Measurements from ENCODE around the gene PHF20.

Gene PHF20

GRCh38 chr20:35975576-35976373 is 204.0 kb downstream of the PHF20 start:
- Histone ChIP-seq H3K27me3 (ENCODE audit: control insufficient read depth in 1 of 2, insufficient read depth in 2 of 2, low read length in 2 of 2) (no peaks in the 10 kb centered on the region), H3K9me3 (ENCODE audit: control insufficient read depth in 2 of 2, low read length in 2 of 2) (peaks cover 0 to 4% of the 10 kb centered on the region in 2 donors), H3K27ac (ENCODE audit: low read length) (no peak overlapping the region), H3K36me3 (ENCODE audit: control insufficient read depth in 2 of 2, insufficient read depth in 2 of 2, low read length in 2 of 2) (no peaks in the 10 kb centered on the region), H3K4me3 (ENCODE audit: low read length in 2 of 2) (no peak overlapping the region), H3K4me1 (ENCODE audit: control insufficient read depth, insufficient read depth, low read length) (no peaks in the 10 kb centered on the region), H3K9ac (ENCODE audit: low read length in 2 of 2) (no peak overlapping the region)

- no peak overlapping the region for H3K9ac ChIP-seq (ENCODE audit: low read length in 2 of 2)
- H3K27me3 ChIP-seq (ENCODE audit: control insufficient read depth in 1 of 2, insufficient read depth in 2 of 2, low read length in 2 of 2), result no peaks in the 10 kb centered on the region
- no peak overlapping the region for H3K4me3 ChIP-seq (ENCODE audit: low read length in 2 of 2)
- no peaks in the 10 kb centered on the region for H3K9me3 ChIP-seq (ENCODE audit: control insufficient read depth in 2 of 2, low read length in 2 of 2)
- H3K36me3 ChIP-seq (ENCODE audit: control insufficient read depth in 2 of 2, insufficient read depth in 2 of 2, low read length in 2 of 2), result no peaks in the 10 kb centered on the region
- H3K27ac ChIP-seq (ENCODE audit: low read length), result no peak overlapping the region
- H3K4me1 ChIP-seq (ENCODE audit: control insufficient read depth, insufficient read depth, low read length), result no peaks in the 10 kb centered on the region
Observed at GRCh38 chr20:35978041-35978513, 206.3 kb downstream of the PHF20 start.

DNA sequence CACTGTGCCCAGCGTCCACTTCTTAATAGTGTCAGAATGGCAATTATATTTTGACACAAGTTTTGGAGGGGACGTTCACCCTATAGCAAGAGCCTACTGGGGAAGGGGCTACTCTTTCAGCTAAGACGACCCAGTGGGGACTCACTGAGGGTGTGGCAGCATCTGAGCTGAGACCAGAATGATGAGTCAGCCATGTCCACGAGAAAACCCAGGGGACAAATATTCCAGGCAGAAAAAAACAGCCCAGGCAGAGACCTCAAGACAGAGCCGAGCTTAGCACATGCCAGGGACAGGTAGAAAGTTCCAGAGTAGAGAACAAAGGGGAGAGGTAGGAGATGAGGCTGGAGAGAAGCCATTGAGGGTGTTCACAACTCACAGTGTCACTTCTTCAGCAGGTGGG is 207.7 kb downstream of the PHF20 start:
- H3K4me3 ChIP-seq (ENCODE audit: low read length in 2 of 2), result no peak overlapping the region
- H3K27ac ChIP-seq (ENCODE audit: low read length), result no peak overlapping the region
- no peaks in the 10 kb centered on the region for H3K9me3 ChIP-seq (ENCODE audit: control insufficient read depth in 2 of 2, low read length in 2 of 2)
- no peaks in the 10 kb centered on the region for H3K4me1 ChIP-seq (ENCODE audit: control insufficient read depth, insufficient read depth, low read length)
- no peak overlapping the region for H3K9ac ChIP-seq (ENCODE audit: low read length in 2 of 2)
- H3K36me3 ChIP-seq (ENCODE audit: control insufficient read depth in 2 of 2, insufficient read depth in 2 of 2, low read length in 2 of 2), result no peaks in the 10 kb centered on the region
- no peaks in the 10 kb centered on the region for H3K27me3 ChIP-seq (ENCODE audit: control insufficient read depth in 1 of 2, insufficient read depth in 2 of 2, low read length in 2 of 2)

- no peak overlapping the region for H3K27ac ChIP-seq (ENCODE audit: low read length)
- H3K4me1 ChIP-seq (ENCODE audit: control insufficient read depth, insufficient read depth, low read length), result no peaks in the 10 kb centered on the region
- H3K9ac ChIP-seq (ENCODE audit: low read length in 2 of 2), result no peak overlapping the region
- H3K4me3 ChIP-seq (ENCODE audit: low read length in 2 of 2), result no peak overlapping the region
- no peaks in the 10 kb centered on the region for H3K9me3 ChIP-seq (ENCODE audit: control insufficient read depth in 2 of 2, low read length in 2 of 2)
- H3K36me3 ChIP-seq (ENCODE audit: control insufficient read depth in 2 of 2, insufficient read depth in 2 of 2, low read length in 2 of 2), result no peaks in the 10 kb centered on the region
- H3K27me3 ChIP-seq (ENCODE audit: control insufficient read depth in 1 of 2, insufficient read depth in 2 of 2, low read length in 2 of 2), result no peaks in the 10 kb centered on the region
Observed at GRCh38 chr20:35981969-35982368, 210.2 kb downstream of the PHF20 start.

DNA sequence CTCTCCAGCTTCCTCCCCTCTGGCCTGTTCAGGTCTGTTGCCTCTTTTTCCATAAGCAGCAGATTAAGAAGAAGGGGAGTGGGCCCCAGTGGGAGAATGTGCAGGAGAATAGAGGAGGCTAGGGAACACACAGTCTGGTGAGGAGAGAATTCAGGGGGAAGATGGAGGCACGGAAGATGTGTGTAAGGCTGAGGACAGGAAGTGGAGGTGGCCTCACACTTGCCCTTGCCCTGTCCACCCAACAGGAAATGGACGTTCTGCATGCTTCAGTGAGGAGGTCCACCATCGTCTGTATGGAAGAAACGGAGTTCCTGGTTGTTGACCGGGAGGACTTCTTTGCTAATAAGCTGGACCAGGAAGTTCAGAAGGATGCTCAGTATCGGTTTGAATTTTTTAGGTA is 212.6 kb downstream of the PHF20 start:
- Histone ChIP-seq H3K9me3 (ENCODE audit: control insufficient read depth in 2 of 2, low read length in 2 of 2) (no peaks in the 10 kb centered on the region), H3K4me3 (ENCODE audit: low read length in 2 of 2) (no peak overlapping the region), H3K4me1 (ENCODE audit: control insufficient read depth, insufficient read depth, low read length) (no peaks in the 10 kb centered on the region), H3K36me3 (ENCODE audit: control insufficient read depth in 2 of 2, insufficient read depth in 2 of 2, low read length in 2 of 2) (no peaks in the 10 kb centered on the region), H3K9ac (ENCODE audit: low read length in 2 of 2) (no peak overlapping the region), H3K27me3 (ENCODE audit: control insufficient read depth in 1 of 2, insufficient read depth in 2 of 2, low read length in 2 of 2) (no peaks in the 10 kb centered on the region), H3K27ac (ENCODE audit: low read length) (no peak overlapping the region)

DNA sequence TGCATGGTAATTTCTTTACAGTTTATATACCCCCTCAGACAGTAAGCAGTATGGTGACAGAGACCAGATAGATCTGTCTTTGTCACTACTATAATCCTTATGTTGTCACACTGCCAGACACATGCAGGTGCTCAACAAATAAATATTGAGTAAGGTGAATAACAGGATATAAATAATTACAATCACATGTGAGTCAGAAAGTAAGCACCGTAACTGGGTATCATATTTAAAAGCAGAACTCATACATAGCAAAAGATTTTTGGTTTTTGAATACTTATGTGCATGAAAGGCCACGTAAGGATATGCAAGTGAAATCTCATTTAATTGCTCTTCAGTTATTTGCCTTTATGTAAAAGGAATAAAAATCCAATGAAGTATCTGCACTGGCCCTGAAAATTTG is 214.0 kb downstream of the PHF20 start:
- no peak overlapping the region for H3K9ac ChIP-seq (ENCODE audit: low read length in 2 of 2)
- H3K9me3 ChIP-seq (ENCODE audit: control insufficient read depth in 2 of 2, low read length in 2 of 2), result no peaks in the 10 kb centered on the region
- no peak overlapping the region for H3K4me3 ChIP-seq (ENCODE audit: low read length in 2 of 2)
- H3K27me3 ChIP-seq (ENCODE audit: control insufficient read depth in 1 of 2, insufficient read depth in 2 of 2, low read length in 2 of 2), result no peaks in the 10 kb centered on the region
- H3K27ac ChIP-seq (ENCODE audit: low read length), result no peak overlapping the region
- H3K36me3 ChIP-seq (ENCODE audit: control insufficient read depth in 2 of 2, insufficient read depth in 2 of 2, low read length in 2 of 2), result no peaks in the 10 kb centered on the region
- no peaks in the 10 kb centered on the region for H3K4me1 ChIP-seq (ENCODE audit: control insufficient read depth, insufficient read depth, low read length)

DNA sequence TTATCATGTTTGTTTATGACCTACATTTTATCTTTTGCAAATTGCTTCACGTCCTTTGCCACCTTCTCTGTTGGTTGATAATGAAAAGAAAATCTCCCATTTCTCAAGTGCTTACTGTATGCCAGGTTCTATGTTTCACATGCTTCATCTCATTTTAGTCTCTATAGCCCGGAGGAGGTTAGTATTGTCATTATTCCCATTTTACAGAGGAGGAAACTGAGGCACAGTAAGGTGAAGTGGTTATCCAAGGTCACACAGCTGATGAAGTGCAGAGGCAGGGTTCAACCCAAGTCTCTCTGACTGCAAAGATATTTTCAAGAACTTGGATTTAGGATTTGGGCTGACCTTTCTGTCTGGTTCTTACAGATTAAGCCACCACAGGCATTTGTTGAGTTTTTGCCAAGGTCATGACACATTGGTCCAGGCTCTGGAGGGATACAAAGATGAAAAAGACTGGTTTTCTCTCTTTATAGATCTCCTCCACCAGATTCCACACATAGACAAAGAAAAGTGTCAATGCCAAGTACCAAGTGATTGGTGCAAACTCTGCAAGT is 217.2 kb downstream of the PHF20 start:
- H3K4me3 ChIP-seq (ENCODE audit: low read length in 2 of 2), result no peak overlapping the region
- H3K27ac ChIP-seq (ENCODE audit: low read length), result no peak overlapping the region
- no peaks in the 10 kb centered on the region for H3K4me1 ChIP-seq (ENCODE audit: control insufficient read depth, insufficient read depth, low read length)
- no peak overlapping the region for H3K9ac ChIP-seq (ENCODE audit: low read length in 2 of 2)
- no peaks in the 10 kb centered on the region for H3K36me3 ChIP-seq (ENCODE audit: control insufficient read depth in 2 of 2, insufficient read depth in 2 of 2, low read length in 2 of 2)
- H3K27me3 ChIP-seq (ENCODE audit: control insufficient read depth in 1 of 2, insufficient read depth in 2 of 2, low read length in 2 of 2), result no peaks in the 10 kb centered on the region
- no peaks in the 10 kb centered on the region for H3K9me3 ChIP-seq (ENCODE audit: control insufficient read depth in 2 of 2, low read length in 2 of 2)

DNA sequence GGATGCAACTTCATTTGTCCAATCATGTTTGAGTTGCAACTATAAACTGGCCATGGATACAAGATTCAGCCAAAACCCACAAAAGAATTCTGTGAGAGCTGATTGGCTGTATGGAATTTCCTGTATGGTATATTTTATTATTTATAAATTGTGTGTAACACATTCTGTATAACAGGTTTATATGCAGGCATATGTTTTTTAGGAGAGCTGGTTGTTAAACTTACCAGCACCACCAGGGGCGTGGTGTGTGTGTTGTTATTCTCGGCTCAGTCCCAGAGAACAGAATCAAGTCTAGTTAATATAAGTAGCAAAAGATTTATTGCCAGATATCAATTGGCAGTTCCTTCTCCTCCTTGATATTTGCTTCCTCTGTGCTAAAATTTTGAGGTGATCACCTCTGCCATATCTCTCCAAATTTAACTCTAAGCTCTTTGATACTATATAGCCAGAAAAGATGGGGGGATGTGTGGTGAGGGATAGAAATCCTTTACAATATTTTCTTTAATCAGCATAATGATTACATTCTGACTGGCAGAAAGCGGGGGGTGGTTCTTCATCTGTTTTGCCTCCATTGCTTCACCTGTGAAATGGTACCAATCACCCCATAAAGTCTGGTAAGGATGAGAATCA is 219.4 kb downstream of the PHF20 start:
- H3K4me3 ChIP-seq (ENCODE audit: low read length in 2 of 2), result no peak overlapping the region
- no peak overlapping the region for H3K27ac ChIP-seq (ENCODE audit: low read length)
- H3K9me3 ChIP-seq (ENCODE audit: control insufficient read depth in 2 of 2, low read length in 2 of 2), result no peaks in the 10 kb centered on the region
- H3K9ac ChIP-seq (ENCODE audit: low read length in 2 of 2), result no peak overlapping the region
- peaks cover 3% of the 10 kb centered on the region for H3K4me1 ChIP-seq (ENCODE audit: control insufficient read depth, insufficient read depth, low read length)
- H3K27me3 ChIP-seq (ENCODE audit: control insufficient read depth in 1 of 2, insufficient read depth in 2 of 2, low read length in 2 of 2), result no peaks in the 10 kb centered on the region
- H3K36me3 ChIP-seq (ENCODE audit: control insufficient read depth in 2 of 2, insufficient read depth in 2 of 2, low read length in 2 of 2), result no peaks in the 10 kb centered on the region

DNA sequence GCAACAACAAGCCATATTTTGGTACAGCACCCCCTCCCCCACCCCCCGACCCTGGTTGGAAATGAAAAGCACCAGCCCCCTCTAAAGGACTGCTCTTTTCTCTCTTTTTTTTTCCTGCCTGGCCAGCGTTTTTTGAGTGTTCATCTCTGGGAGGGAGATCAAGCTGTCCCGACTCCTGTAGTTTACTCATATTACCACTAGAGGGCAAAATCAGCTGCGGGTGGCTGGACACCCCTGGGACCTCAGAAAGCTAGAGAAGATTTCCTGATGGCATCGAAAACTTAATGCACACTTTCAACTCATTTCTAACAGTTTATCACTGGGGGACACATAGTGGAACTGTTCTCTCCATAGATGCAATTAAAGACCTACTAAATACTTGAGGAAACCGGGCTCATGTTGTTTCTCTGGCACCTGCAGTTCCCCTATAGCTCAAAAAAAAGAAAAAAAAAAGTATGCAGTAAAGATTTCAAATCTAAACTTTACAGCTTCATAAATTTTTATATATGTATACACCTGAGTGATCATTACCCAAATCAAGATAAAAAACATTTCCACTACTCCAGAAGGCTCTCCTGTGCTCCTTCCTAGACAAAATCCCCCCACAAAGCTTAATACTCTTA is 221.0 kb downstream of the PHF20 start:
- no peaks in the 10 kb centered on the region for H3K9me3 ChIP-seq (ENCODE audit: control insufficient read depth in 2 of 2, low read length in 2 of 2)

GRCh38 chr20:35994994-35995453 is 223.2 kb downstream of the PHF20 start:
- Histone ChIP-seq H3K4me1 (ENCODE audit: control insufficient read depth, insufficient read depth, low read length) (peaks cover 3% of the 10 kb centered on the region), H3K9me3 (ENCODE audit: control insufficient read depth in 2 of 2, low read length in 2 of 2) (no peaks in the 10 kb centered on the region), H3K36me3 (ENCODE audit: control insufficient read depth in 2 of 2, insufficient read depth in 2 of 2, low read length in 2 of 2) (no peaks in the 10 kb centered on the region), H3K4me3 (ENCODE audit: low read length in 2 of 2) (no peak overlapping the region), H3K9ac (ENCODE audit: low read length in 2 of 2) (no peak overlapping the region), H3K27ac (ENCODE audit: low read length) (no peak overlapping the region), H3K27me3 (ENCODE audit: control insufficient read depth in 1 of 2, insufficient read depth in 2 of 2, low read length in 2 of 2) (no peaks in the 10 kb centered on the region)

More for the DNA sequence above, 221.0 kb downstream of the PHF20 start:
- no peak overlapping the region for H3K4me3 ChIP-seq (ENCODE audit: low read length in 2 of 2)
- no peaks in the 10 kb centered on the region for H3K27me3 ChIP-seq (ENCODE audit: control insufficient read depth in 1 of 2, insufficient read depth in 2 of 2, low read length in 2 of 2)
- peaks cover 3% of the 10 kb centered on the region for H3K4me1 ChIP-seq (ENCODE audit: control insufficient read depth, insufficient read depth, low read length)
- H3K36me3 ChIP-seq (ENCODE audit: control insufficient read depth in 2 of 2, insufficient read depth in 2 of 2, low read length in 2 of 2), result no peaks in the 10 kb centered on the region
- no peak overlapping the region for H3K9ac ChIP-seq (ENCODE audit: low read length in 2 of 2)
- no peak overlapping the region for H3K27ac ChIP-seq (ENCODE audit: low read length)

Data from stomach smooth muscle (tissue), 2 donors.